GM13976 (cell line): Measurements from ENCODE around the gene MRFAP1.

Source experiments
- DNase-seq: peaks from one replicate; pipeline ENCODE4 v3.0.0; 2012; ENCODE audit warnings: low spot score
- CTCF ChIP-seq: IDR thresholded peaks from 2 replicates; pipeline ENCODE4 v1.5.1; 2012; ENCODE audit warnings: borderline replicate concordance, mild to moderate bottlenecking; ENCODE audit not compliant: insufficient read depth; ENCODE audit errors: extremely low read depth, missing control alignments, control extremely low read depth
- in situ Hi-C: fragments of 300-500 bp; cut with MboI; formaldehyde crosslinking; loops from one replicate; pipeline ENCODE4 v1.12.0; 2022; ENCODE audit warnings: low sequenced_read_pairs, mixed read lengths, inconsistent platforms; ENCODE audit not compliant: unreplicated experiment

MRFAP1 gene

GRCh38 chr4:6640292-6641163, at the start of gene MRFAP1:
TSS of gene MRFAP1 (plus strand) at chr4:6640685. CDS start at chr4:6640863, 178 bp downstream.
- in situ Hi-C loops = no loop called here
- no peak for TF ChIP-seq CTCF

GRCh38 chr4:6591313-6591712, 49.2 kb upstream of the MRFAP1 start:
- TF ChIP-seq CTCF = no peak
- DNase-seq = peak; percentile 53

More at GRCh38 chr4:6640292-6641163, at the start of gene MRFAP1:
- peak; percentile 97 for DNase-seq

GRCh38 chr4:6591781-6592180, 48.7 kb upstream of the MRFAP1 start:
- TF ChIP-seq CTCF = no peak
- no peak for DNase-seq
- in situ Hi-C loops = no loop called here

More at GRCh38 chr4:6591313-6591712, 49.2 kb upstream of the MRFAP1 start:
- in situ Hi-C loops = no loop called here

- DNase-seq = no peak
- no peak for TF ChIP-seq CTCF
- in situ Hi-C loops = no loop called here
Measured at GRCh38 chr4:6592804-6593563, 47.5 kb upstream of the MRFAP1 start.

GRCh38 chr4:6594341-6594740, 46.1 kb upstream of the MRFAP1 start:
- no peak for TF ChIP-seq CTCF
- in situ Hi-C loops = no loop called here
- no peak for DNase-seq

- TF ChIP-seq CTCF = no peak
- in situ Hi-C loops = no loop called here
- DNase-seq = no peak
Measured at GRCh38 chr4:6594826-6595355, 45.6 kb upstream of the MRFAP1 start.
